ENCODE results near the gene ZNF609.
A peak's percentile ranks its signal among the peaks of the same experiment; 100 is the strongest.

The ZNF609 gene

GRCh38 chr15:64460206-64460723 lies at the start of gene ZNF609:
Gene ZNF609, plus strand, starts transcription at chr15:64460578. Its CDS starts 38,842 bp downstream, at chr15:64499420.
- TF ChIP-seq CTCF (conservative IDR thresholded peaks at IDR 0.05): no peak
- H3K27ac ChIP-seq: peak within 1 kb of the TSS; percentile 85

GRCh38 chr15:64412216-64412615 lies 48.2 kb upstream of the ZNF609 start:
- H3K27ac ChIP-seq: no peak overlapping the region
- TF ChIP-seq CTCF (conservative IDR thresholded peaks at IDR 0.05): no peak

- no peak overlapping the region for H3K27ac ChIP-seq
- TF ChIP-seq CTCF (conservative IDR thresholded peaks at IDR 0.05): no peak
These were observed 37.7 kb upstream of the ZNF609 start for GRCh38 chr15:64422697-64423096.

- no peak for TF ChIP-seq CTCF (conservative IDR thresholded peaks at IDR 0.05)
- H3K27ac ChIP-seq: no peak overlapping the region
These were observed 36.4 kb upstream of the ZNF609 start for GRCh38 chr15:64423970-64424369.

- no peak overlapping the region for H3K27ac ChIP-seq
- TF ChIP-seq CTCF (conservative IDR thresholded peaks at IDR 0.05): no peak
These were observed 35.2 kb upstream of the ZNF609 start for GRCh38 chr15:64425221-64425620.

- peak; percentile 64 for TF ChIP-seq CTCF (conservative IDR thresholded peaks at IDR 0.05)
- H3K27ac ChIP-seq: no peak overlapping the region
These were observed 33.4 kb upstream of the ZNF609 start for GRCh38 chr15:64426845-64427465.

GRCh38 chr15:64429448-64429847 lies 30.9 kb upstream of the ZNF609 start:
- H3K27ac ChIP-seq: no peak overlapping the region
- TF ChIP-seq CTCF (conservative IDR thresholded peaks at IDR 0.05): no peak
